GM19467 (cell line): ENCODE results near the gene PDE4D.
"Not testable (repeated sequence)": the region's sequence is repeated elsewhere in the genome, so short reads cannot be mapped to it uniquely, and the experiment has no call there.

Experiments used
- ATAC-seq: cut with Tn5 transposase; IDR thresholded peaks from one replicate; pipeline ENCODE4 v1.9.1; 2021; ENCODE audit warnings: mild to moderate bottlenecking, moderate library complexity; ENCODE audit not compliant: unreplicated experiment

Gene PDE4D

GRCh38 chr5:59800347-59800893 is 93.1 kb downstream of the PDE4D start:
- no peak for ATAC-seq

- peak; percentile 32 for ATAC-seq
Measured at GRCh38 chr5:59799668-59800346, 93.7 kb downstream of the PDE4D start.

DNA sequence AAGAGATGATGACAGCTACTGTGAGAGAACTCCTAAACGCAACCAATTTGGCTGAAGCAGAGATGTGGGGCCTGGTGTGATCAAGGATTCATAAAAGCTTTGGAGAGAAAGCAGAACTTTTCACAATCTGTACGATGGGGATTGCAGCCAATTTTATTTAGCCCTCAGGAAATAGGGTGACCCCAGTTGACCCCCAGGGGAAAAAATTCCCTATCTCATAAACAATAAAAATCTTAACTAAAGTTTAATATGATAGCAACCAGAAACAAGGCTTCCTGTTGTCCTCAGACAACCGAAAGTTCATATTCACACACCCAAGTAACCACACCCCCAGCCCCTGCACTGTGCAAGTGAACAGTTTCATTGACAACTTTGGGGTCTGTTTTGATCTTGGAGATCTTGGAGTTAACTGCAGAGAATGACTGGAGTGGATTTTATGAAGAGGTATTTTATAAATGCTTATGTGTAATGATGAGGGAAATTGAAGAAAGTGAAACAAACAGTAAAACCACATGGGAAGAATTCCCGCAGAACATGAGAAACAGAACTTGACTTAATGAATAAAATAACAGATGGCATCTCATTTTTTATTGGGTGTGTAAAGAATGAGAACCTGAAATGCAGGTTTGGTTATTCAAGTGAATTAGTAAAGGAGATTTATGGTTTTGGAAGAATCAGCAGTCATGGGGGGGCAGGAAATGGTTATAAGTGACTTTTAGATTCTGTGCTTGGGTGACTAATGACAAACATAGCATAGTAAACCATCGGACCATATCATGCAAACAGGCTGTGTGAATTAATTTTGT is 94.5 kb downstream of the PDE4D start:
- ATAC-seq, result peak; percentile 68

- no peak for ATAC-seq
Measured at GRCh38 chr5:59795141-59795540, 98.4 kb downstream of the PDE4D start.

DNA sequence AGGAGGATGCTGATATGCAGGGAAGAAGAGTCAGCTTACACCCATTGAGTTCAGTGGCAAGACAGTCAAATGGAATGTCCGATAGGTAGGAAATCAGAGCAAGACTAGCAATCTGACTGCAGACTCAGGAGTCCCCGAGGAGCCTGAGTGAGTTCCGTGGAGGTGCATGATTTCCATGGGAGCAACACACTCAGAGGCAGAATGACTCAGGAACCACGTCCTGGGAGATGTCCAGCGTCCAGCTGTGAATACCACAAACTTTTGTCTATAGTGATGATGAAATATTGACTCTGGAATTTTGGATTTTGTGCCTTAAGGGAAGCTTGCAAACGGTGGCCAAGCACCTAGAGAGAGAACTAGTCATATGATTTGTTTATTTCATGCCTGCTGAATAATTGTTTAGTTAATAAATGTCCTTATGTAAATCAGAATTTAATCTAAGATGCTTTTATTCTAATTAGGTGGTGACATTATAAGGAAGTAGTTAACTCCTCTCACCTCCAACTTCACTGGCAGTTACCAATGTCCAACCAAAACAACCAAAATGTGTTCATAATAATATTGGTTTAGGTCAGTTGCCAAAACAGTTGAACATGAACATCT is 100.4 kb downstream of the PDE4D start:
- no peak for ATAC-seq

GRCh38 chr5:59791617-59792016 is 101.9 kb downstream of the PDE4D start:
- no peak for ATAC-seq

DNA sequence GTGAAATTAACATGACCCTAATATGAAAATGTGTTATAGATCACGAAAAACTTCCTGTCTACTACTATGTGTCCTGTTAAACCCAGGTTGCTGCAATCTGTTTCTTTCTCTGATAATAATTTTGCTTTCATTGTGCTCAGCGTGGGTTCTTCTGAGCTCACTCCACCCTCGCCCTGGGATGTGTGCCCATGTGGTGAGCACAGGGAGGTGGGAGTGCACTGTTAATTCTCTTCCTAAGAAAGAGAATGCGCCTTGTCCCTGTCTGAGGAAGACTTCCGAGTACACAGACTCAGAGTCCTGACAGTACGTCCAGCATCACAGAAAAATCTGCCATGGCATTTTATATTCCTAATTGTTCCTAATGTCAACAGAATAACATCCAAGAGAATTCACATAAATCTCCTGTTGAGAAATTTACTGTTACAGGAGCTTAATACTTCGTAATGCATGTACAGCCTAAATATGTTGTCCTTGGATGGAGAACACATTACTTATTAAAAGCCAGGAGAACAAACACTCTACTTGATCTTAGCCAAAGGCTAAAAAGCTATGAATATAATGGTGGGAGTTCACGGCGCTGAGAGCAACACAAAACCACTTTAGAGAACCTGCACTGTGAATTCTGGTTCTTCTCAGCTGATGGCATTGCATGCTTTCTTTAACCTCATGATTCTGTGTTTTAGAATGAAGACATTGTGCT is 102.6 kb downstream of the PDE4D start:
- no peak for ATAC-seq

DNA sequence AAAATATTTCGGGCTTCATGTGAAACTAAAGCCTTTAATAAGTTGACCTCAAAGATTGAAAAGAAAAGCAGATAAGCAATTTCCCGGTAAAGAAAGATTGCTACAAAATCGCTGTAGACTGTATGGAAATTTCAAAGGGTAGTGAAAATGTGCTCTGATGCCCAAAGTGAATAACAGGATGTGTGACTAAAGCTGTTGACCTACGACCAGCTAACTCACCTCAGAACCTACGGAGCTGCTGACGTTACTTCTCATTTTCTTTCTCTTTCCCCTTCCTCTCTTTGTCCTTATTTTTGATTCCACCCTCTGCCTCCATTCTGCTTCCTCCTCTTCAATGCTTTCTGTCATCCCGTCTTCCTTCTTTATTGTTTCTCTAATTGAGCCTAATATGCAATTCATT is 103.2 kb downstream of the PDE4D start:
- ATAC-seq, result peak; percentile 49

DNA sequence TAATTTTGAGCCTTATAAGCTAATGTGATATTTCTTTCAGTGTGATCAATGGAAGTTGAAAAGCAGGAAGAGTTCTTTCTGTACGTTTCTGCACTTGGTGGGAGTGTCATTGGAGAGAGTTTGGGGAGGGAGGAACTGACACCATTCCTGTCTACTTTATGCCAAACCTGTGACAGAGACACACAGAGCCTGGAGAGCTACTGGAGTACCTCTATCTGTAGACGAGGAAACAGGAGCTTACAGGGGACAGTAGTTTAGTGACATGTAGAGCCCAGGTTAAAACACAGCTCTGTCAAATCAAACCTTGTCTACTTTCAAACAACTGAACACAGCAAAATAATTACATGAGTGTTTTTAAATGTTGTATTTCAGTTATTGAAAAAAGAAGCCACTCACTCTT is 103.6 kb downstream of the PDE4D start:
- ATAC-seq, result no peak

DNA sequence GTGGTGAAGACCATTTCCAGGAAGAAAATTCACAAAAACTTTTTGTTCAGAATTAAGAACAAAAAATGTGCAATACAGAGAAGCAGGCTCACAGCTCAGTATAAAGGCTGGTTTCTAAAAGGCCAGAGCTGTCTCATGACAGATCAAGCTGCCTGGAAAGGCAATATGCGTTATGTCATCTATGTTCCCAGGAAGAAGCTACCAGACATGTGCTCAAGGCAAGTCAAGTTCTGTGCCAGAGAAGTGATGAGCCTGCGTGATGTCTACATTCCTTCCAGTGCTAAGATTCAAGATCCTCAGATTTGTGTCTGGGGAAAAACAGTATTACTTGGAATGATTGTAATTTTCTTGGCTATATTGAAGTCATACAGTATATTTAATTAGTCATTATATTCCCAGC is 104.3 kb downstream of the PDE4D start:
- ATAC-seq, result no peak

GRCh38 chr5:59786334-59786805 is 107.2 kb downstream of the PDE4D start:
- no peak for ATAC-seq

- no peak for ATAC-seq
Measured at GRCh38 chr5:59785676-59786333, 107.7 kb downstream of the PDE4D start.

- not testable (repeated sequence) for ATAC-seq
Measured at GRCh38 chr5:59784708-59785107, 108.8 kb downstream of the PDE4D start.

GRCh38 chr5:59783264-59783663 is 110.3 kb downstream of the PDE4D start:
- no peak for ATAC-seq

- ATAC-seq, result no peak
Measured at GRCh38 chr5:59782856-59783255, 110.7 kb downstream of the PDE4D start.

- ATAC-seq, result no peak
Measured at GRCh38 chr5:59779453-59779852, 114.1 kb downstream of the PDE4D start.

DNA sequence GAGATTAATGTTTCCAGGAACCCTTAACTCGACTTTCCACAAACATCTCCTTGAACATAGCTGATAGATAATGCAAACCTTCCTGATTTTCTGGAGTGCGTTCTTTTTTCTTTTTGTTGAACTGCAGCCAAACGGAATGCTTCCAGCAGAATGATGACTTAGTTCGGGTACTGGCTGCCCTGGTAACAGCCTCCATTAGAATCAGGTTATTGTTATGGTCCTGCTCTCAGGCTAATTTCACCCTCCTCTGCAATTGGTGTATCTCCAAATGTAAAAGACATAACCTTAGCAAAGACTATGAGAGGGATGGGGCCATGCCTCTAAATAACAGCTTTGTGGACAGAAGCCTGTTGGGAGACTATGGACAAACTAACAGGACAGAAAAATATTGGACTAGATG is 116.5 kb downstream of the PDE4D start:
- no peak for ATAC-seq

GRCh38 chr5:59773294-59773693 is 120.2 kb downstream of the PDE4D start:
- no peak for ATAC-seq

DNA sequence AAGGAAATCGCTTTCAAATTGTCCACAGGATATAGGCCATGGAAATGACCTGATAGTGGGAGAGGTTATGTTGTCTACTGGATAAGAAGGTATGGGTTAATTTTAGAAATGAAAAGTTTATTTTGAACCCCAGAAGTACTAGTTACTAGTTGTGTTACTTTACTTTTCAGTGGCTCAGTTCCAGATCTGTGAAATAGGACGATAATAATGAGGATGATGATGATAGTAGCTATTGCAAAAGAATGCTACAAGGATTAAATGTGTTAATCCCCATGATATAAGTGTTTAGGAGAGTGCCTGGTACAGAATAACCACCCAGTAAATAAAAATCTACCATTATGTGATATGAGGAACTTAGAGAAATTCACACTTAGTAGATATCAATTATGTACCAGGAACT is 120.8 kb downstream of the PDE4D start:
- no peak for ATAC-seq

- ATAC-seq, result no peak
Measured at GRCh38 chr5:59772206-59772605, 121.3 kb downstream of the PDE4D start.
